Measurements from ENCODE around the gene CDH12.

Gene CDH12

GRCh38 chr5:21919414-21920022 lies 933.6 kb downstream of the CDH12 start:
- DNase-seq = no peak

DNA sequence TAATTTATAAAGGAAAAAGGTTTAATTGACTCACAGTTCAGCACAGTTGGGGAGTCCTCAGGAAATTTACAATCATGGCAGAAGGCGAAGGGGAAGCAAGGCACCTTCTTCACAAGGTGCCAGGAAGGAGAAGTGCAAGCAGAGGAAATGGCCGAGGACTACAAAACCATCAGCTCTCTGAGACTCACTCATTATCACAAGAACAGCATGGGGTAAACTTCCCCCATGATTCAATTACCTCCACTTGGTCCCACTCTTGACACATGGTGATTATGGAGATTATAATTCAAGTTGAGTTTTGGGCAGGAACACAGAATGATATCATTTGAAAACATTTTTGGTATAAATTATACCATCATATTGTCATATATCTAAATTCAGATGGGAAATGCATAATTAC lies 934.7 kb downstream of the CDH12 start:
- no peak for DNase-seq

- no peak for DNase-seq
Measured at GRCh38 chr5:21910731-21911130, 942.4 kb downstream of the CDH12 start.

DNA sequence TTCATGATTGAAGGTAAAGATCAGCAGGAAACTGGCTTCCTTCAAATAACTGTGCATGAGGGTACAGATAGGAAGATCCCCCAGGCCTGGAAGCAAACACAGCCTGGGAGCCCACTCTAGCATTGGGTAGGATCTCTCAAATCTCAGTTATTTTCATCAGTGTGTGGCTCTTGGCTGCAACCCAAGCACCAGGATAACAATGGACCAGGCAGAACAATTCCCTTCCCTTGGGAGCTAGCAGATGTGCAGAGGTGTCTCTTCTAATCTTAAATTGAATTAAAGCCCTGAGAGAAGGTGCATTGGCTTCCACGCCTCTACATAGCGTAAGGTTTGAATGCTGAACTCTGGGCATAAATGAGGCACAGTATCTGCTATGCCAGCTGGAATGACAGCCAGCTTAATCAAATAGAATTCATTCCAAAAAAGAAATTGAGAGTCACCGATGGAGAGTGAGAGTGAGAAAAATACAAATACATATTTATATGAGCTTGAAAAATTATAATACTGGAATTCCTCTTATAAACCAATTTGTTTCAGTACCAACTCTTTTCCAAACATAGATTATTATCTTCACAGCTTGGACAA lies 957.3 kb downstream of the CDH12 start:
- DNase-seq = no peak

DNA sequence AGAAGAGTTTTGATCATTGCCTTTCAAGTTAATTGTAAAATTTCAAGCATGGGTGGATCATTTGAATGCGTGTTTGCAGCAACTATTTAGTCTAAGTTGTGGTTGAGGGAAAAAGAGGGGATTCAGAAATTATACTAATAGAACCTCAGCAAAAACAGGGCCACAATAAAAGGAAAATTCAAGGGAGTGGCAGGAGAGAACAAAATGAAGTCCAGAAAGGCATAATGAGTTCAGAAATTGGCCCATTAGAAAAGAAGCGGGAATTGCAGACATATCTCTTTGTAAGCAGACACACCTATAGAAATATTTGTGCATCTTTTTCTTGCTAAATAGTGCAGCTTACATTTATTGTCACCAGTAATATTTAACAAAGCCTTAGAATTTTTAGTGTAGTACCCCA lies 960.0 kb downstream of the CDH12 start:
- DNase-seq = no peak

- DNase-seq = no peak
Measured at GRCh38 chr5:21889581-21889980, 963.6 kb downstream of the CDH12 start.

GRCh38 chr5:21882074-21882745 lies 970.9 kb downstream of the CDH12 start:
- DNase-seq = no peak

DNA sequence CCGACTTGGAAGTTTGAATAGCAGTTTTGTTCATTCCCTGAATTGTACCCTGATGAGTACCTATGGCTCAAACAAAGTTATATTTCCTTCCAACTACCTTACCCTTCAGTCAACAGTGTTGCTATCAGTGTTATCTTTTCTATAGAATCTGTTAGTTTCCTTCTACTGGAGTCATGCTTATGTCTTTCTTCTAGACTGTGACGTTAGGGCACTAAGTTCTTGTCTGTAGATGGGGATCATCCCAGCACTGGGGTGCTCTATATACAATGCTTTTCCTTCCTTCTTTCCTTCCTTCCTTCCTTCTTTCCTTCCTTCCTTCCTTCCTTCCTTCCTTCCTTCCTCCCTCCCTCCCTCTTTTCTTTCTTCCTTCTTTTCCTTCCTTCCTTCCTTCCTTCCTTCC lies 973.0 kb downstream of the CDH12 start:
- no peak for DNase-seq

DNA sequence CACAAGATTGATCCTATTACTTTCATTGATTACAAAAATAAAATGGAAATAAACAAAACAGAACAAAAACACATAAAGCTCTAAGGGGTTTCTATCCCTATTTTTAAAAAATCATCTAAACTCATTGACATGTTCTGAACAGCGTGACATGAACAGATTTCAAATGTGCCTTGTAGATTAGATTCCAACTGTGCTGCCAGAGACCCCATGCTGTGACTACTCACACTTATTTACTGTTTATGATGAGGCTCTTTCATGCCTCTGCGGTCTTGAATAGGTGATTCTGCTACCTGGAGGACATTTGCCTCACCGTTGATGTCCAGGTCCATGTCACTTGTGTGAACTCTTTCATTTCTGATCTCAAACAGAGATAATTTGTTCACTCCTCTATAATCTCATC lies 990.2 kb downstream of the CDH12 start:
- no peak for DNase-seq

- no peak for DNase-seq
Measured at GRCh38 chr5:21858441-21858840, 994.7 kb downstream of the CDH12 start.

GRCh38 chr5:21856987-21857386 lies 996.2 kb downstream of the CDH12 start:
- no peak for DNase-seq

GRCh38 chr5:21847300-21847699 lies 1005.8 kb downstream of the CDH12 start:
- no peak for DNase-seq

GRCh38 chr5:21844960-21845359 lies 1008.2 kb downstream of the CDH12 start:
- no peak for DNase-seq

GRCh38 chr5:21834863-21835262 lies 1018.3 kb downstream of the CDH12 start:
- DNase-seq = no peak

DNA sequence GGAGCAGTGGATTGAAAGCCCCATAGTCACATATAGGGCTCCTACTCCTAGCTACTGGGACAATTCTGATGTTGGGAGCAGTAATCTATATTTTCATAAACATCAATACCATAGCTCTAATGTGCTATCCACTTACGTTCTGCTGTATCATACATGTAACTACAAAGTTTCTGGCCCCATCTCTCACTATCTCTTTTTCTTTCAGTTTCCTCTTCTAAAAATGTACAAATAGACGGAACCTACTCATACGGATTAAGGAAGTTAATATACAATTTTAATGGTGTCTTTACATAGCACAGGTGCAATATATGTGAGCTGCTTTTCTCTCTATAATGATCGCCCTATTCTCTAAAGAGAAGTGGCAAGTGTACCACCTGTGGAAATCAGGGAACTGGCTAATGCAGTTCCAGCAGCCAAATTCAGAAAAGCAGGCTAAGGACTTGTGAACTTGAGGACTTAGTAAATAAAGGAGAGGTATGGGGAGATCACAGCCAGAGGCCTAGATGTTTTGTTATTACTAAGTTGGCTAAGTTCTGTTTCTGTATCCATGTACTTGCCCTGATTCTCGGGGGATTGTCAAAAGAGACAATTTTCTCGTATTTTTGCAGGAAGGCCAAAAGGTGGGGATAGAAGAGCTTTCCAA lies 1021.9 kb downstream of the CDH12 start:
- DNase-seq = no peak

- DNase-seq = no peak
Measured at GRCh38 chr5:21826884-21827283, 1026.3 kb downstream of the CDH12 start.

DNA sequence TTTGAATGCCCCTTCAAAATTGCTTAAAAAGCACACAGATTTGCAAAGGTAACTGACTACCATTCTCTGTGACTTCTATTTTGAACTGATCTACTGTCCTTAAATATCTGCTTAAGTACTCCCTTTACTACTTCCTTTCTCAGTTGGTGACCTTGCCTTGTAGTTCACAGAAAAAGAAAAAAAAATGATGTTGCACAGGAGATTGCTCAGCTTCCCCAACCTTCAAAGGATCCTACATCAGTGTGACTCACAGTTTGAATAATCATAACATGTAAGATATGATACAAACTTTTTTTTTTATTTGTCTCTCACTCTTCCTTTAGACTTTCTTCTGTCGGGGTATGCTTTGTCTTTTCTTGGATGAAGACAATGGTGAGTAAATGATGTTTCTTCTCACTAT lies 1029.6 kb downstream of the CDH12 start:
- DNase-seq = no peak

- DNase-seq = no peak
Measured at GRCh38 chr5:21823076-21823574, 1030.0 kb downstream of the CDH12 start.

GRCh38 chr5:21820527-21820926 lies 1032.6 kb downstream of the CDH12 start:
- DNase-seq = no peak

- no peak for DNase-seq
Measured at GRCh38 chr5:21818370-21818720, 1034.8 kb downstream of the CDH12 start.

DNA sequence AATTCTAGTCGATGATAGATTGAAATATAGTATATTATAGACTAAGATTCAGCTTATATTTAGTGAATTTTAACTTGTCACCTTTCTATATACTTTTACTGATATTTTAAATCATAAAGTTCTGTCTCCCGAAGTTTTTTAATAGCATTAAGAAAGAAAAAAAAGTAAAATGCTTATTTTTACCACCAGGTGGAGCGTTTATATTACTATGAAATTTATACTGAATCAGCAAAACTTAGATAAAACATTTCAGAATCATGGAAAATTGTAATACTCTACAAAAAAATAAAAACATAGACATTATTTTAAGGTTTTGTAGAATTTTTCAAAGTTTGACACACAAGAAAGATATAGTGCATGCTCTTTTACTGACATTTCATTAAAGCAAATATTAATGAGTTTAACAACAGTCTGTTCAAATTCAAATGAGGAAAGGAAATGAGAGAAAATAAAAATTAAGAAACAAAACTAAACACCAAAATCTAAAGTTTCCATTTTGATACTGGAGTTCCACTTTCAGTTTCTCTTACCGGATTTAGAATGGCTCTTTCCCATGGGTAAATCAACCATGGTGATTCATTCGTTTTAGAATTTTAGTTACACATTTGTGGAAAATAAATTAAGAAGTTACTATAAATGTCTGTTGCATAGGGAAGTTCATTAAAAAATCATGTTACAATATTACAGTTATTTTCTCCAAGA lies 1035.3 kb downstream of the CDH12 start:
- DNase-seq = no peak

DNA sequence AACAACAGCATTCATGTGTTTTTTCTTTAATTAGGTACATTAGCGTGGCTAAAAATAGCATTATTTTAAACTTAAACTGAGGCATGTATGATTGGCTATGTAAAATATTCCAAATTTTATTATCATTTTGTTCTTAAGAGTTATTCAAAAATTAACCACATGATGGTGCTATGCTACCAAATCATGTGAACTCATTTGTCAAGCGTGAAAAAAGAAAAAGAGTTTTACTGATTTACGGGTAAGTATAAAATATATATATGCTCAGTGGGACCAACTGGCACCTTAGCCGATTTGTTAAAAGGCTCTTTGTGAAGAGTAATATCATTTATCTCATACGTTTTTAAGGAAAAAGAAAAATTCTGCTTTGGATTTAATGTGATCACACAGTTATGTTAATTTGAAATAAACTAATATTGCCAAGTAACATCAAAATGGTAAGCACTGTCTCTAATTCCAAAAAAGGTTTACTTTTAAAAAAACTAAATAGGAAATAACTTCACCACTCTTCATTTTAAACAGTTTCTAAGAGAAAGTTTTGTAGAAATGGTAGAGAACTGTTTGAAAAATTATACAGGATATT lies 1042.3 kb downstream of the CDH12 start:
- DNase-seq = no peak

DNA sequence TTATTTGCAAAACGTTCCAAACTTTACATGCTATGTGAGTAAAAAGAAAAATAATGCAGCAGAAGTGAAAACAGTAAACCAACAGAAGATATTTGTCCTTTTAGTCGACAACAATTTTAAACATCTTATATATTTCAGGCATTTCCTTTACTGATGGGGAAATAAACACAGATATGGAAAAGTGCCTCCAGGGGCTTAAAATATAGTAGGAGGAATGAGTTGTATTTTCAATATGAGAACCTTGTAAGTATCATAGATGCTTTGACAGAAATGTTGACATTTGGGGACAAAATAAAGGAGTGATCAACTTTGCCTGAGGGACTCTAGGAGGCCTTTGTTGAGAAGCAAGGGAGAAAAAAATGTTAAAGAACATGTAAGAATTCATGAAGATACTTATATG lies 1043.5 kb downstream of the CDH12 start:
- no peak for DNase-seq

Data from stimulated activated CD4-positive, alpha-beta T cell treated with anti-CD3 and anti-CD28 coated beads, Interleukin-4, amount 100 ng/mL, for 4 hours (primary cell).